Subcutaneous adipose tissue (tissue), 4 donors: ENCODE results near the gene PAGE4. TPM values are rescaled to one million over a fixed set of nuclear protein-coding genes. Genes with fewer than 3 reads are reported as not detected.

Experiments used
- CTCF ChIP-seq: fragments of 450-650 bp; IDR thresholded peaks from one replicate; pipeline ENCODE4 v1.5.1; 2016; ENCODE audit warnings: low read depth, mild to moderate bottlenecking, control low read depth, antibody characterized with exemption, moderate library complexity
- total RNA-seq, 4 donors: library from RNA; depleted of rRNA; stranded (reverse); fragments of >200 nt; gene quantifications; one replicate each; pipeline ENCODE4 v1.1.0, GENCODE V29; 2016

The PAGE4 gene
- total RNA-seq, 4 donors from 2014 or later, result not detected

GRCh38 chrX:49879656-49880277 lies 50.7 kb downstream of the PAGE4 start:
- TF ChIP-seq CTCF, result no peak

GRCh38 chrX:49880668-49881067 lies 51.6 kb downstream of the PAGE4 start:
- no peak for TF ChIP-seq CTCF

Other genes starting within 250 kb of the PAGE4 start
- not detected for gene GAGE12H, start 249.4 kb upstream of the PAGE4 start, total RNA-seq
- gene GAGE2A, start 239.8 kb upstream of the PAGE4 start, total RNA-seq, result not detected
- not detected for gene GAGE1, start 230.3 kb upstream of the PAGE4 start, total RNA-seq
- gene PAGE1, start 133.3 kb upstream of the PAGE4 start, total RNA-seq, result 1 to 10 TPM in 1 of 4 donors, not detected in 3; 1.9 TPM
- gene USP27X, start 50.2 kb downstream of the PAGE4 start, total RNA-seq, result 1 to 10 TPM; 1.1 to 2.5 (median 1.5) TPM
- gene CLCN5, start 93.3 kb downstream of the PAGE4 start, total RNA-seq, result 1 to 10 TPM; 5.1 to 7.5 (median 6.5) TPM